ENCODE data around the gene BCAS3.

The BCAS3 gene

GRCh38 chr17:61371606-61372005 is 694.0 kb downstream of the BCAS3 start:
- no peak for DNase-seq (ENCODE audit: low read depth)
- TF ChIP-seq CTCF (IDR thresholded peaks at IDR 0.05; ENCODE audit: low read length, missing control alignments), result no peak
- no peak overlapping the region for H3K4me3 ChIP-seq (replicated peaks; ENCODE audit: low read depth, low read length)

- no peak for DNase-seq (ENCODE audit: low read depth)
- no peak for TF ChIP-seq CTCF (IDR thresholded peaks at IDR 0.05; ENCODE audit: low read length, missing control alignments)
- no peak overlapping the region for H3K4me3 ChIP-seq (replicated peaks; ENCODE audit: low read depth, low read length)
Measured at GRCh38 chr17:61372436-61372835, 694.8 kb downstream of the BCAS3 start.

GRCh38 chr17:61376931-61377838 is 699.5 kb downstream of the BCAS3 start:
- H3K4me3 ChIP-seq (replicated peaks; ENCODE audit: low read depth, low read length), result no peak overlapping the region
- TF ChIP-seq CTCF (IDR thresholded peaks at IDR 0.05; ENCODE audit: low read length, missing control alignments), result no peak
- no peak for DNase-seq (ENCODE audit: low read depth)

- DNase-seq (ENCODE audit: low read depth), result no peak
- no peak overlapping the region for H3K4me3 ChIP-seq (replicated peaks; ENCODE audit: low read depth, low read length)
- TF ChIP-seq CTCF (IDR thresholded peaks at IDR 0.05; ENCODE audit: low read length, missing control alignments), result no peak
Measured at GRCh38 chr17:61378658-61379456, 701.2 kb downstream of the BCAS3 start.

- H3K4me3 ChIP-seq (replicated peaks; ENCODE audit: low read depth, low read length), result no peak overlapping the region
- no peak for DNase-seq (ENCODE audit: low read depth)
- no peak for TF ChIP-seq CTCF (IDR thresholded peaks at IDR 0.05; ENCODE audit: low read length, missing control alignments)
Measured at GRCh38 chr17:61379457-61380216, 702.0 kb downstream of the BCAS3 start.

GRCh38 chr17:61380217-61380835 is 702.7 kb downstream of the BCAS3 start:
- no peak for TF ChIP-seq CTCF (IDR thresholded peaks at IDR 0.05; ENCODE audit: low read length, missing control alignments)
- H3K4me3 ChIP-seq (replicated peaks; ENCODE audit: low read depth, low read length), result no peak overlapping the region
- DNase-seq (ENCODE audit: low read depth), result no peak
